GM12873 (cell line): ENCODE data around the gene C5orf58.

ENCODE experiments used
- TF ChIP-seq, protein P1 (sequence below): IDR thresholded peaks from 2 replicates; pipeline ENCODE4 v1.5.1; 2012; ENCODE audit warnings: low read depth, mild to moderate bottlenecking, moderate library complexity, low read length, control low read depth; ENCODE audit not compliant: insufficient read depth; ENCODE audit errors: missing control alignments

C5orf58 gene

DNA sequence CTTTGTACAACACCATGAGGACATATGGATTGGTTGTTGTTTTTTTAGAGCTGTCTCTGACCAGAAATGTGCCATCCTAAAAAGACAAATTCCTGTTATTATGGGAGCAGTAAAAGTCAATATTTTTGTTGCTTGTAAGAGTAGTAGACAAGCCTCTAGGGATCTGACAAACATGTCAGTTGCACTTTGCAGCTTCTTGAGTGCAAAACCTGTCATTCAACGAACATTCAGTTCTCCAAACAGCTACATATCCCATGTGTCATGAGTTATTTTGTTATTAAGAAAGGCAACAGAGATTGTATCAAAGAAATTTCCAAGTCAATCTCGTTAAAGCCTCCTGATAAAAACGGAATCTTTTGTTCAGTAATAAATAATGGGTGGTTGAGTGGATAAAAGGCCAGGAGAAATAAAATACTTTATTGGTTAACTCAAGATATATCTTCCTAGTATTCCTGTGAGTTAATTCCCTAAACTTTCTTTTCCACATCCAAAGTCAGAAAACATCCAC lies 18.1 kb downstream of the C5orf58 start:
- TF ChIP-seq, protein P1, sequence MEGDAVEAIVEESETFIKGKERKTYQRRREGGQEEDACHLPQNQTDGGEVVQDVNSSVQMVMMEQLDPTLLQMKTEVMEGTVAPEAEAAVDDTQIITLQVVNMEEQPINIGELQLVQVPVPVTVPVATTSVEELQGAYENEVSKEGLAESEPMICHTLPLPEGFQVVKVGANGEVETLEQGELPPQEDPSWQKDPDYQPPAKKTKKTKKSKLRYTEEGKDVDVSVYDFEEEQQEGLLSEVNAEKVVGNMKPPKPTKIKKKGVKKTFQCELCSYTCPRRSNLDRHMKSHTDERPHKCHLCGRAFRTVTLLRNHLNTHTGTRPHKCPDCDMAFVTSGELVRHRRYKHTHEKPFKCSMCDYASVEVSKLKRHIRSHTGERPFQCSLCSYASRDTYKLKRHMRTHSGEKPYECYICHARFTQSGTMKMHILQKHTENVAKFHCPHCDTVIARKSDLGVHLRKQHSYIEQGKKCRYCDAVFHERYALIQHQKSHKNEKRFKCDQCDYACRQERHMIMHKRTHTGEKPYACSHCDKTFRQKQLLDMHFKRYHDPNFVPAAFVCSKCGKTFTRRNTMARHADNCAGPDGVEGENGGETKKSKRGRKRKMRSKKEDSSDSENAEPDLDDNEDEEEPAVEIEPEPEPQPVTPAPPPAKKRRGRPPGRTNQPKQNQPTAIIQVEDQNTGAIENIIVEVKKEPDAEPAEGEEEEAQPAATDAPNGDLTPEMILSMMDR: no peak

DNA sequence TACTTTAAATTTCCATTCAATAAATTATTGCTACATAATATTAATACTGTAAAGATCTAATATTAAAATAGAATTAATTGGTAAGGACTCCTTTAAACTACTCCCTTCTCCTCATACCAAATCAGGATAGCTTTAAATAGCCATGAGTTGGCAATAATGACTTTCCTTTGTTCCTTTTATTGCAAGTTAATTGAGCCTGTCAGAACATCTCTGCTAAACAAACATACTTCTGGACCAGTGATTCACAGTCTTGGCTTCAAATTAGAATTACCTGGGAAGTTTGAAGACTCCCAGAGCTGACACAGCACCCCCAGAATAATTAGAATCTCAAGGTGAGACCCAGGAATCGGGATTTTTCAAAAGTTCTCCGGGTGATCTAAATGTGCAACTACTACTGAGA lies 18.7 kb downstream of the C5orf58 start:
- TF ChIP-seq, protein P1: no peak

DNA sequence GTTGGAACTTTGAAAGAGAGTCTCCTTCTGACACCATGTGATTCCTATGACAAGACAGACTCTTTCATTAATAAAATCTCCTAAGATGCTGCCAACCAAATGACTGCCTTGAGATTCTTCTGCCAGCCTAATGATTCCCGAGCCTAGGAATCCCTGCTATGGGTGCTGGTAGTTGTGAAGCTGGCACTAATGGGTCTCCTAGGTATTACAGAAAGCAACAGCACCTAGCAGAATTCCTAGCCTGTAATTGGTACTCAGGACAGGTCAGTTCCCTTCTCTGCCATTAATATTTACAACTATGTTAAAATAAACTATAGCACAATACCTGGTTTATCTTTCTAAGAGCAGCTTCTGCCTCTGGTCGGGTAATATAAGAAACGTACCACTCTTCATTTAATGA lies 19.3 kb downstream of the C5orf58 start:
- TF ChIP-seq, protein P1: no peak

DNA sequence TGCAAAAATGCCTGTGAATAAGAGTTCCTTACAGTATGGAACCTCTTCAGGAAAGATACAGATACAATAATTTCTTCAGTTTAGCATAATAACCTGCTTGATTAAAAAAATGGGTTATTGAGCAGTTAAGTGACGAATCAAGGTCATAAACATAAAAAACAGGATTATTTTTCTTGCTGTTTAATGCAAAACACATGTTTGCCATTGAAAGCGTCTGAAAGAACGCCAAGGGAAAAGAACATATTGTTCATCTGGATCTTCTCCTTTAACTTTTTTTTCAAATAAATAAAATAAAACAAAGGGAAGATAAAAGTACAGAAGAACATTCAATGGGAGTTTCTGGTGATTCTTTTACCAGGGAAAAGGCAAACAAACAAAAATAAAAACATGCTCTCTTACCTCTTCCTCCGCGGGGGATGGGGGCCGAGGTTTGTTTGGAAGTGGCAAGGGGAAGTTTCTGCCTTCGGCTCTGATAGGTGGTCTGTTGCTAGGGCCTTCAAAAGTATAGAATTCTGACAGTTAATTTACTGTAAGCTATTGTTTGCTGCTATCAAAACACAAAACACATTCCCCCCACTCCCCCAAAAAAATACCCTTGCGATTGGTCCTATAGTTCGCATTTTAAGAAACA lies 20.1 kb downstream of the C5orf58 start:
- TF ChIP-seq, protein P1: no peak

DNA sequence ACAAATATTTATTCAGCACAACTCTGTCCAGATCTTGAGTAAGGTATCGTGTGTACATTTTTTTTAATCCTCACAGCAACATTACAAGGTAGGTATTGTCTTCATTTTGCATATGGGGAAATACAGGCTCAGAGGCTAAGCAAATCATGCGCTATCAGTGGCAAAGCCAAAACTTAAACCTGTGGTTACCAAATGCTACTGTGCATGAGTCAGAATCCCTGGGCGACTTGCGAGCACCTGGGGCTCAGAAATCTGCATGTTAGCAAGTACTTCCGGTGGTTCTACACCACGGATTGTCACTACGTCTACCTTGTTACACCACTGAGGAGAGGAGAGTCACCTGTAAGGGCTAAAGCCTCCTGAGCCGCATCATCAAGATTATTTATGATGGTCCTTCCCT lies 21.3 kb downstream of the C5orf58 start:
- TF ChIP-seq, protein P1: no peak

DNA sequence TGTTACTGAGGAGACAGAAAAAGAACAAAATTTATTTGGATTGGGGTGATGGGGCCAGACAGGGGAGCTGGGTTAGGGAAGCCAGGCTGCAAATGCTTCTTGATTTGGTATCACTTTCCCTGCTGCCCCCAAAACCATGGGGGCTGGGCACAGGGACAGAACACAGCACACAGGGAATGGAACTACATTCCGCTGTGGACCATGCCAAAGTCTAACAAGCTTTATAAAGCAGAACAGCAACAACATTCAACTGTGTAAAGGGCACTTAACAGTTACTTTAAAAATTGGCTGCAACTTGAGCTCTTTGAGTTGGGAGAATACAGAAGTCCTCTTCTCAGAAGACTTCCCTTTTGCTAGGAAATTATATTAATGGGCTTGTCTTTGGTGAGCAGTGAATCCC lies 23.8 kb downstream of the C5orf58 start:
- TF ChIP-seq, protein P1: no peak

DNA sequence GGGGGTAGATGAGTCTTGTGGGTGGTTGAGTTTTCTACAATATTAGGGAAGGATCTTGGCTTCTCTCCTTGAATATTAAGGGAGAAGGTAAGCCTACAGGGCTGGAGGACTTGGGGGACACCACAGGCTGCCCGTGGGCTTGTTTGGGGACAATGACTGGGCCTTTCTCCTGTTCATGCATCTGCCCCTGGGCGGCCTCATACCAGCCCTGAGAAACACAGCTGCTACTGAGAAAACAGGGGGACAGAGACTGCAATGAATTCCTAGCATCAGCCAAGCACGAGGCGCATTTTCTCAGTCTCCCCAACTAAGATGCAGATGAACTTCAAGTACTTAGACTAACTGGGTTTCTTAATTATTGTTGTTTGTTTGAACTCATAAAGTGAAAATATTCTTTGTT lies 24.6 kb downstream of the C5orf58 start:
- TF ChIP-seq, protein P1: no peak
